Measurements from ENCODE around the gene MAPK8.

MAPK8 gene

GRCh38 chr10:48451969-48452878 lies 145.7 kb downstream of the MAPK8 start:
- TF ChIP-seq CTBP1 (IDR thresholded peaks at IDR 0.05; ENCODE audit: borderline replicate concordance) = no peak
- TF ChIP-seq SP1 (IDR thresholded peaks at IDR 0.05) = no peak
- no peak for TF ChIP-seq FOXK2 (IDR thresholded peaks at IDR 0.05)
- TF ChIP-seq LEF1 (IDR thresholded peaks at IDR 0.05; ENCODE audit: borderline replicate concordance) = no peak
- no peak for TF ChIP-seq FOXA1 (IDR thresholded peaks at IDR 0.05)
- TF ChIP-seq SUZ12 (IDR thresholded peaks at IDR 0.05) = no peak
- no peak for TF ChIP-seq TARDBP (IDR thresholded peaks at IDR 0.05)
- no peak for TF ChIP-seq ELF4 (IDR thresholded peaks at IDR 0.05)
- no peak for TF ChIP-seq ZNF384 (IDR thresholded peaks at IDR 0.05)
- TF ChIP-seq ARNT (IDR thresholded peaks at IDR 0.05) = no peak
- TF ChIP-seq L3MBTL2 (conservative IDR thresholded peaks at IDR 0.05) = no peak
- no peak for TF ChIP-seq FOXM1 (IDR thresholded peaks at IDR 0.05; ENCODE audit: borderline replicate concordance)
- no peak for TF ChIP-seq NFRKB (IDR thresholded peaks at IDR 0.05)
- TF ChIP-seq HDGF (IDR thresholded peaks at IDR 0.05; ENCODE audit: borderline replicate concordance) = no peak
- no peak for TF ChIP-seq PKNOX1 (IDR thresholded peaks at IDR 0.05)
- no peak for TF ChIP-seq BHLHE40 (IDR thresholded peaks at IDR 0.05; ENCODE audit: borderline replicate concordance)
- ChIA-PET CTCF (no interaction called here), POLR2A (no interaction called here)

GRCh38 chr10:48452879-48453412 lies 146.5 kb downstream of the MAPK8 start:
- CTCF ChIA-PET = no interaction called here
- POLR2A ChIA-PET = no interaction called here
- DNase-seq (ENCODE audit: extremely low spot score) = no peak
- TF ChIP-seq HDGF (IDR thresholded peaks at IDR 0.05; ENCODE audit: borderline replicate concordance) (no peak), PKNOX1 (IDR thresholded peaks at IDR 0.05) (no peak), ELF4 (IDR thresholded peaks at IDR 0.05) (no peak), BHLHE40 (IDR thresholded peaks at IDR 0.05; ENCODE audit: borderline replicate concordance) (no peak), LEF1 (IDR thresholded peaks at IDR 0.05; ENCODE audit: borderline replicate concordance) (no peak), FOXA1 (IDR thresholded peaks at IDR 0.05) (no peak), FOXM1 (IDR thresholded peaks at IDR 0.05; ENCODE audit: borderline replicate concordance) (no peak), L3MBTL2 (conservative IDR thresholded peaks at IDR 0.05) (no peak), SP1 (IDR thresholded peaks at IDR 0.05) (no peak), TARDBP (IDR thresholded peaks at IDR 0.05) (no peak), NFRKB (IDR thresholded peaks at IDR 0.05) (no peak), FOXK2 (IDR thresholded peaks at IDR 0.05) (no peak), ZNF384 (IDR thresholded peaks at IDR 0.05) (no peak)

More at GRCh38 chr10:48451969-48452878, 145.7 kb downstream of the MAPK8 start:
- DNase-seq (ENCODE audit: extremely low spot score) = no peak

- no peak for DNase-seq (ENCODE audit: extremely low spot score)
- ChIA-PET CTCF (no interaction called here), POLR2A (no interaction called here)
- TF ChIP-seq SP1 (IDR thresholded peaks at IDR 0.05) (no peak), CTBP1 (IDR thresholded peaks at IDR 0.05; ENCODE audit: borderline replicate concordance) (no peak), ARNT (IDR thresholded peaks at IDR 0.05) (no peak), L3MBTL2 (conservative IDR thresholded peaks at IDR 0.05) (no peak), SUZ12 (IDR thresholded peaks at IDR 0.05) (no peak), ZNF384 (IDR thresholded peaks at IDR 0.05) (no peak), FOXA1 (IDR thresholded peaks at IDR 0.05) (no peak), PKNOX1 (IDR thresholded peaks at IDR 0.05) (no peak), BHLHE40 (IDR thresholded peaks at IDR 0.05; ENCODE audit: borderline replicate concordance) (no peak), ELF4 (IDR thresholded peaks at IDR 0.05) (no peak)
These were observed 147.2 kb downstream of the MAPK8 start for GRCh38 chr10:48453451-48454301.

- POLR2A ChIA-PET = no interaction called here
- CTCF ChIA-PET = no interaction called here
- no peak for DNase-seq (ENCODE audit: extremely low spot score)
- TF ChIP-seq SUZ12 (IDR thresholded peaks at IDR 0.05) (no peak), FOXK2 (IDR thresholded peaks at IDR 0.05) (no peak), ARNT (IDR thresholded peaks at IDR 0.05) (no peak), TARDBP (IDR thresholded peaks at IDR 0.05) (no peak), BHLHE40 (IDR thresholded peaks at IDR 0.05; ENCODE audit: borderline replicate concordance) (no peak), PKNOX1 (IDR thresholded peaks at IDR 0.05) (no peak), NFRKB (IDR thresholded peaks at IDR 0.05) (no peak), FOXA1 (IDR thresholded peaks at IDR 0.05) (no peak)
These were observed 148.0 kb downstream of the MAPK8 start for GRCh38 chr10:48454302-48455054.
